GM23338 (cell line): ENCODE data around the gene SLC16A12. TPM values are rescaled to one million over a fixed set of nuclear protein-coding genes. Genes with fewer than 3 reads are reported as not detected.
A peak's percentile ranks its signal among the peaks of the same experiment; 100 is the strongest.

Source experiments
- ATAC-seq: fragments of 200-7000 bp; cut with Tn5 transposase; 3 replicates; pipeline ENCODE4 v1.9.1; 2020
- DNase-seq: peaks from one replicate; pipeline ENCODE4 v3.0.0-alpha.2; 2015; ENCODE audit warnings: low spot score
- H2AFZ ChIP-seq: fragments of 200-600 bp; sonication (generic); 2 replicates; pipeline ENCODE4 v1.8.0; 2016; ENCODE audit warnings: antibody characterized with exemption, mild to moderate bottlenecking, moderate library complexity
- H3F3A ChIP-seq: fragments of 200-600 bp; sonication (generic); replicated peaks from 2 replicates; pipeline ENCODE4 v1.8.0; 2017; ENCODE audit warnings: antibody characterized with exemption, mixed run types, low read depth
- H3K27ac ChIP-seq: fragments of 200-600 bp; sonication (generic); 2 replicates; pipeline ENCODE4 v1.6.1; 2016; ENCODE audit warnings: low read depth
- H3K27me3 ChIP-seq: fragments of 200-600 bp; sonication (generic); 2 replicates; pipeline ENCODE4 v1.8.0; 2016; ENCODE audit warnings: mild to moderate bottlenecking, mixed run types, moderate library complexity; ENCODE audit not compliant: insufficient read depth
- H3K36me3 ChIP-seq: fragments of 200-600 bp; sonication (generic); 2 replicates; pipeline ENCODE4 v1.8.0; 2016; ENCODE audit warnings: mild to moderate bottlenecking; ENCODE audit not compliant: insufficient read depth
- H3K4me1 ChIP-seq: fragments of 200-600 bp; sonication (generic); 2 replicates; pipeline ENCODE4 v1.8.0; 2016; ENCODE audit warnings: mild to moderate bottlenecking, moderate library complexity; ENCODE audit not compliant: insufficient read depth
- H3K4me2 ChIP-seq: fragments of 200-600 bp; sonication (generic); 2 replicates; pipeline ENCODE4 v1.7.1; 2017; ENCODE audit warnings: mixed run types
- H3K4me3 ChIP-seq: fragments of 200-600 bp; sonication (generic); 2 replicates; pipeline ENCODE4 v1.6.1; 2016; ENCODE audit warnings: mixed run types
- H3K79me2 ChIP-seq: fragments of 200-600 bp; sonication (generic); replicated peaks from 2 replicates; pipeline ENCODE4 v1.8.0; 2017; ENCODE audit warnings: mild to moderate bottlenecking; ENCODE audit not compliant: insufficient read depth
- H3K9me2 ChIP-seq: fragments of 200-600 bp; sonication (generic); 2 replicates; pipeline ENCODE4 v1.8.0; 2017; ENCODE audit not compliant: insufficient read depth
- H4K20me1 ChIP-seq: fragments of 200-600 bp; sonication (generic); replicated peaks from 2 replicates; pipeline ENCODE4 v1.8.0; 2017; ENCODE audit warnings: mild to moderate bottlenecking; ENCODE audit not compliant: insufficient read depth
- H3K27ac Mint-ChIP-seq: 2 replicates; pipeline ENCODE4 v1.8.0; 2020; ENCODE audit warnings: inconsistent platforms, mild to moderate bottlenecking, moderate library complexity, mixed read lengths
- H3K27me3 Mint-ChIP-seq: 3 replicates; pipeline ENCODE4 v1.8.0; 2022; ENCODE audit warnings: low read depth, mild to moderate bottlenecking, moderate library complexity, mixed read lengths, inconsistent platforms; ENCODE audit not compliant: insufficient read depth, poor library complexity
- H3K36me3 Mint-ChIP-seq: 3 replicates; pipeline ENCODE4 v1.8.0; 2021; ENCODE audit warnings: low read depth, mild to moderate bottlenecking, inconsistent platforms, moderate library complexity, mixed read lengths
- H3K4me1 Mint-ChIP-seq: 3 replicates; pipeline ENCODE4 v1.8.0; 2020; ENCODE audit warnings: mild to moderate bottlenecking, inconsistent platforms, mixed read lengths
- H3K4me3 Mint-ChIP-seq: 3 replicates; pipeline ENCODE4 v1.8.0; 2021; ENCODE audit warnings: moderate library complexity, mild to moderate bottlenecking, inconsistent platforms, mixed read lengths
- H3K9me3 Mint-ChIP-seq: 3 replicates; pipeline ENCODE4 v1.8.0; 2020; ENCODE audit warnings: moderate library complexity, mild to moderate bottlenecking, inconsistent platforms, mixed read lengths
- CREB1 ChIP-seq: fragments of 250-450 bp; sonication (Bioruptor Pico); IDR thresholded peaks from 2 replicates; pipeline ENCODE4 v1.5.0; 2020; ENCODE audit warnings: low read depth, mild to moderate bottlenecking, moderate library complexity
- EZH2 ChIP-seq: fragments of 200-600 bp; sonication (generic); IDR thresholded peaks from one replicate; pipeline ENCODE4 v1.8.0; 2017; ENCODE audit warnings: antibody characterized with exemption, mild to moderate bottlenecking, low read depth; ENCODE audit not compliant: unreplicated experiment
- JUNB ChIP-seq: IDR thresholded peaks from one replicate; pipeline ENCODE4 v1.6.1; 2016; ENCODE audit warnings: antibody characterized with exemption; ENCODE audit not compliant: unreplicated experiment
- NANOG ChIP-seq: IDR thresholded peaks from 2 replicates; pipeline ENCODE4 v1.6.1; 2016; ENCODE audit warnings: antibody characterized with exemption, borderline replicate concordance
- POLR2AphosphoS5 ChIP-seq: IDR thresholded peaks from 2 replicates; pipeline ENCODE4 v1.6.1; 2016; ENCODE audit warnings: antibody characterized with exemption, low read depth
- ZNF114 ChIP-seq: fragments of 250-450 bp; sonication (Bioruptor Pico); IDR thresholded peaks from 2 replicates; pipeline ENCODE4 v1.5.0; 2020; ENCODE audit warnings: mild to moderate bottlenecking, moderate library complexity
- ZNF331 ChIP-seq: fragments of 250-450 bp; sonication (Bioruptor Pico); IDR thresholded peaks from 2 replicates; pipeline ENCODE4 v1.5.0; 2020; ENCODE audit warnings: low read depth, mild to moderate bottlenecking, moderate library complexity
- polyA plus RNA-seq: library from polyadenylated mRNA; unstranded; fragments of >200 nt; fragmentation: Nextera tagmentation; extraction: Ambion mirVana; gene quantifications from 2 replicates; pipeline ENCODE4 v1.2.1, GENCODE V29; 2016
- total RNA-seq: library from RNA; depleted of rRNA; stranded (reverse); fragments of >200 nt; shearing (Covaris generic); gene quantifications from 2 replicates; pipeline ENCODE4 v1.2.3, GENCODE V29; 2014
- TF ChIP-seq, protein P1 (sequence below): IDR thresholded peaks from one replicate; pipeline ENCODE4 v1.6.1; 2018; ENCODE audit warnings: antibody characterized with exemption; ENCODE audit not compliant: unreplicated experiment
- TF ChIP-seq, protein P2 (sequence below): fragments of 250-450 bp; sonication (Bioruptor Pico); IDR thresholded peaks from 2 replicates; pipeline ENCODE4 v1.5.0; 2020; ENCODE audit warnings: mild to moderate bottlenecking, moderate library complexity

Gene SLC16A12
- total and polyA plus RNA-seq, 2 experiments from 2014 or later = 0.84 to 2.0 TPM

DNA sequence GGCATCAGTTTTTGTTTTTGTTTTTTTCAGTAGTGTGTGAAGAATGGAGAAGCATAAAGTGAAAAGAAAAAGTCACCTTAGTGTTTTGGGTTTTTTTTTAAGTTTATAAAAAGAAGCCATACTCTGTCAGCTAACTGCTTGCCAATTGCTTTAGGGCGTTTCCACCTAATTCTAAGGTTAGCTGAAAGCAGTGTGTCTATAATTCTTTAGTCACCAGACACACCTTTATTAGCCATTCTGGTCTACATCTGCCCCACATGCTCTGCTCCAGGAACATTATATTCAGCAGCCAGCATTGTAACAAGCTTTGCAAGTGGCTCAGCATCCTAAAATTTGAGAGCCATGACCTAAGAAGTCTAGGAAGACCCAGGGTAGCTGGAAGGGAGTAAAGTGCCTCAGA lies 14.1 kb upstream of the SLC16A12 start (continued):
- TF ChIP-seq, protein P1, sequence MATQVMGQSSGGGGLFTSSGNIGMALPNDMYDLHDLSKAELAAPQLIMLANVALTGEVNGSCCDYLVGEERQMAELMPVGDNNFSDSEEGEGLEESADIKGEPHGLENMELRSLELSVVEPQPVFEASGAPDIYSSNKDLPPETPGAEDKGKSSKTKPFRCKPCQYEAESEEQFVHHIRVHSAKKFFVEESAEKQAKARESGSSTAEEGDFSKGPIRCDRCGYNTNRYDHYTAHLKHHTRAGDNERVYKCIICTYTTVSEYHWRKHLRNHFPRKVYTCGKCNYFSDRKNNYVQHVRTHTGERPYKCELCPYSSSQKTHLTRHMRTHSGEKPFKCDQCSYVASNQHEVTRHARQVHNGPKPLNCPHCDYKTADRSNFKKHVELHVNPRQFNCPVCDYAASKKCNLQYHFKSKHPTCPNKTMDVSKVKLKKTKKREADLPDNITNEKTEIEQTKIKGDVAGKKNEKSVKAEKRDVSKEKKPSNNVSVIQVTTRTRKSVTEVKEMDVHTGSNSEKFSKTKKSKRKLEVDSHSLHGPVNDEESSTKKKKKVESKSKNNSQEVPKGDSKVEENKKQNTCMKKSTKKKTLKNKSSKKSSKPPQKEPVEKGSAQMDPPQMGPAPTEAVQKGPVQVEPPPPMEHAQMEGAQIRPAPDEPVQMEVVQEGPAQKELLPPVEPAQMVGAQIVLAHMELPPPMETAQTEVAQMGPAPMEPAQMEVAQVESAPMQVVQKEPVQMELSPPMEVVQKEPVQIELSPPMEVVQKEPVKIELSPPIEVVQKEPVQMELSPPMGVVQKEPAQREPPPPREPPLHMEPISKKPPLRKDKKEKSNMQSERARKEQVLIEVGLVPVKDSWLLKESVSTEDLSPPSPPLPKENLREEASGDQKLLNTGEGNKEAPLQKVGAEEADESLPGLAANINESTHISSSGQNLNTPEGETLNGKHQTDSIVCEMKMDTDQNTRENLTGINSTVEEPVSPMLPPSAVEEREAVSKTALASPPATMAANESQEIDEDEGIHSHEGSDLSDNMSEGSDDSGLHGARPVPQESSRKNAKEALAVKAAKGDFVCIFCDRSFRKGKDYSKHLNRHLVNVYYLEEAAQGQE = no peak
- TF ChIP-seq POLR2AphosphoS5 (no peak), EZH2 (no peak), ZNF331 (CRISPR knock-in tag) (no peak)

GRCh38 chr10:89548673-89549072 lies 13.3 kb upstream of the SLC16A12 start:
- TF ChIP-seq, protein P1 = no peak
- TF ChIP-seq ZNF114 (CRISPR knock-in tag) (no peak), JUNB (no peak), EZH2 (no peak), POLR2AphosphoS5 (no peak), CREB1 (no peak), NANOG (no peak)
- TF ChIP-seq, protein P2, sequence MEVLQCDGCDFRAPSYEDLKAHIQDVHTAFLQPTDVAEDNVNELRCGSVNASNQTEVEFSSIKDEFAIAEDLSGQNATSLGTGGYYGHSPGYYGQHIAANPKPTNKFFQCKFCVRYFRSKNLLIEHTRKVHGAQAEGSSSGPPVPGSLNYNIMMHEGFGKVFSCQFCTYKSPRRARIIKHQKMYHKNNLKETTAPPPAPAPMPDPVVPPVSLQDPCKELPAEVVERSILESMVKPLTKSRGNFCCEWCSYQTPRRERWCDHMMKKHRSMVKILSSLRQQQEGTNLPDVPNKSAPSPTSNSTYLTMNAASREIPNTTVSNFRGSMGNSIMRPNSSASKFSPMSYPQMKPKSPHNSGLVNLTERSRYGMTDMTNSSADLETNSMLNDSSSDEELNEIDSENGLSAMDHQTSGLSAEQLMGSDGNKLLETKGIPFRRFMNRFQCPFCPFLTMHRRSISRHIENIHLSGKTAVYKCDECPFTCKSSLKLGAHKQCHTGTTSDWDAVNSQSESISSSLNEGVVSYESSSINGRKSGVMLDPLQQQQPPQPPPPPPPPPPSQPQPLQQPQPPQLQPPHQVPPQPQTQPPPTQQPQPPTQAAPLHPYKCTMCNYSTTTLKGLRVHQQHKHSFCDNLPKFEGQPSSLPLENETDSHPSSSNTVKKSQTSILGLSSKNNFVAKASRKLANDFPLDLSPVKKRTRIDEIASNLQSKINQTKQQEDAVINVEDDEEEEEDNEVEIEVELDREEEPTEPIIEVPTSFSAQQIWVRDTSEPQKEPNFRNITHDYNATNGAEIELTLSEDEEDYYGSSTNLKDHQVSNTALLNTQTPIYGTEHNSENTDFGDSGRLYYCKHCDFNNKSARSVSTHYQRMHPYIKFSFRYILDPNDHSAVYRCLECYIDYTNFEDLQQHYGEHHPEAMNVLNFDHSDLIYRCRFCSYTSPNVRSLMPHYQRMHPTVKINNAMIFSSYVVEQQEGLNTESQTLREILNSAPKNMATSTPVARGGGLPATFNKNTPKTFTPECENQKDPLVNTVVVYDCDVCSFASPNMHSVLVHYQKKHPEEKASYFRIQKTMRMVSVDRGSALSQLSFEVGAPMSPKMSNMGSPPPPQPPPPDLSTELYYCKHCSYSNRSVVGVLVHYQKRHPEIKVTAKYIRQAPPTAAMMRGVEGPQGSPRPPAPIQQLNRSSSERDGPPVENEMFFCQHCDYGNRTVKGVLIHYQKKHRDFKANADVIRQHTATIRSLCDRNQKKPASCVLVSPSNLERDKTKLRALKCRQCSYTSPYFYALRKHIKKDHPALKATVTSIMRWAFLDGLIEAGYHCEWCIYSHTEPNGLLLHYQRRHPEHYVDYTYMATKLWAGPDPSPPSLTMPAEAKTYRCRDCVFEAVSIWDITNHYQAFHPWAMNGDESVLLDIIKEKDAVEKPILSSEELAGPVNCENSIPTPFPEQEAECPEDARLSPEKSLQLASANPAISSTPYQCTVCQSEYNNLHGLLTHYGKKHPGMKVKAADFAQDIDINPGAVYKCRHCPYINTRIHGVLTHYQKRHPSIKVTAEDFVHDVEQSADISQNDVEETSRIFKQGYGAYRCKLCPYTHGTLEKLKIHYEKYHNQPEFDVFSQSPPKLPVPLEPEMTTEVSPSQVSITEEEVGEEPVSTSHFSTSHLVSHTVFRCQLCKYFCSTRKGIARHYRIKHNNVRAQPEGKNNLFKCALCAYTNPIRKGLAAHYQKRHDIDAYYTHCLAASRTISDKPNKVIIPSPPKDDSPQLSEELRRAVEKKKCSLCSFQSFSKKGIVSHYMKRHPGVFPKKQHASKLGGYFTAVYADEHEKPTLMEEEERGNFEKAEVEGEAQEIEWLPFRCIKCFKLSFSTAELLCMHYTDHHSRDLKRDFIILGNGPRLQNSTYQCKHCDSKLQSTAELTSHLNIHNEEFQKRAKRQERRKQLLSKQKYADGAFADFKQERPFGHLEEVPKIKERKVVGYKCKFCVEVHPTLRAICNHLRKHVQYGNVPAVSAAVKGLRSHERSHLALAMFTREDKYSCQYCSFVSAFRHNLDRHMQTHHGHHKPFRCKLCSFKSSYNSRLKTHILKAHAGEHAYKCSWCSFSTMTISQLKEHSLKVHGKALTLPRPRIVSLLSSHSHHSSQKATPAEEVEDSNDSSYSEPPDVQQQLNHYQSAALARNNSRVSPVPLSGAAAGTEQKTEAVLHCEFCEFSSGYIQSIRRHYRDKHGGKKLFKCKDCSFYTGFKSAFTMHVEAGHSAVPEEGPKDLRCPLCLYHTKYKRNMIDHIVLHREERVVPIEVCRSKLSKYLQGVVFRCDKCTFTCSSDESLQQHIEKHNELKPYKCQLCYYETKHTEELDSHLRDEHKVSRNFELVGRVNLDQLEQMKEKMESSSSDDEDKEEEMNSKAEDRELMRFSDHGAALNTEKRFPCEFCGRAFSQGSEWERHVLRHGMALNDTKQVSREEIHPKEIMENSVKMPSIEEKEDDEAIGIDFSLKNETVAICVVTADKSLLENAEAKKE (CRISPR knock-in tag) = no peak
- H2AFZ ChIP-seq = peak overlapping the region; percentile 23; the same call in 1 of the 2 replicates
- H3K27me3 Mint-ChIP-seq = peaks cover 6% of the 10 kb centered on the region

More at GRCh38 chr10:89548673-89549072, 13.3 kb upstream of the SLC16A12 start:
- Histone ChIP-seq H3K79me2 (no peaks in the 10 kb centered on the region), H3K9me2 (0 out of 2 replicates have a peak, but pooled peaks cover 3% of the 10 kb centered on the region), H3K27ac (no peak overlapping the region), H3K4me2 (no peak overlapping the region), H3K27me3 (no peaks in the 10 kb centered on the region), H3K4me3 (no peak overlapping the region), H4K20me1 (no peaks in the 10 kb centered on the region), H3F3A (no peaks in the 10 kb centered on the region), H3K36me3 (no peaks in the 10 kb centered on the region; the same call in 1 of the 2 replicates), H3K4me1 (no peaks in the 10 kb centered on the region)
- Mint-ChIP-seq H3K36me3 (no peaks in the 10 kb centered on the region), H3K4me3 (no peak overlapping the region), H3K27ac (no peak overlapping the region), H3K4me1 (no peaks in the 10 kb centered on the region), H3K9me3 (peaks cover 10% of the 10 kb centered on the region; the same call in 2 of the 3 replicates)
- DNase-seq (no peak), ATAC-seq (no peak)
